NCI-H2196 (cell line): Measurements from ENCODE around the gene ACTG2.

Experiments
- DNase-seq: peaks from one replicate; lab custom pipeline; 2025; ENCODE audit not compliant: unreplicated experiment; lab: John Stamatoyannopoulos, UW

The ACTG2 gene

DNA sequence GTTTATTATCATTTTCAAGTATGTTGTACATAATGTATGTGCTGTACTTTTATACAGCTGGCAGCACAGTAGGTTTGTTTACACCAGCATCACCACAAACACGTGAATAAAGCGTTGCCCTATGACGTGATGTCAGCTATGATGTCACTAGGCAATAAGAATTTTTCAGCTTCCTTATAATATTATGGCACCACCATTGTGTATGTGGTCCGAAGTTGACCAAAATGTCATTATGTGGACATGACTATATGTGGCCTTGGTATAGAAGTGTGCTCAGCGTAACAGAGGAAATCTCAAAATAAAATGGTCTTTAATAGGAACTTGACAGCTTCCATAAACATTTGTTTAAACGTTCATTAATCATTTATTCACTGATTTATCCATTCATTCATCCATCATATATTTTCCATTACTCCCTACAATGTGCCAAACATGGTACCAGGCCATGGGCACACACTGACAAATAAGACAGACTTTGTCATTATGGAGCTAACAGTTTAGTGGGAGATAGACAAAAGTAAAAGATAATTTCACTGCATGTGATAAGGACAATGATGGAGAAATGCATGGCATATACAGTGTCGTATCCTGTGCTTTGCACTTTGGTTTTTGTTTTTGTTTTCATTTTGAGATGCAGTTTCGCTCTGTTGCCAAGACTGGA is 18.9 kb downstream of the ACTG2 start:
- no peak for DNase-seq

DNA sequence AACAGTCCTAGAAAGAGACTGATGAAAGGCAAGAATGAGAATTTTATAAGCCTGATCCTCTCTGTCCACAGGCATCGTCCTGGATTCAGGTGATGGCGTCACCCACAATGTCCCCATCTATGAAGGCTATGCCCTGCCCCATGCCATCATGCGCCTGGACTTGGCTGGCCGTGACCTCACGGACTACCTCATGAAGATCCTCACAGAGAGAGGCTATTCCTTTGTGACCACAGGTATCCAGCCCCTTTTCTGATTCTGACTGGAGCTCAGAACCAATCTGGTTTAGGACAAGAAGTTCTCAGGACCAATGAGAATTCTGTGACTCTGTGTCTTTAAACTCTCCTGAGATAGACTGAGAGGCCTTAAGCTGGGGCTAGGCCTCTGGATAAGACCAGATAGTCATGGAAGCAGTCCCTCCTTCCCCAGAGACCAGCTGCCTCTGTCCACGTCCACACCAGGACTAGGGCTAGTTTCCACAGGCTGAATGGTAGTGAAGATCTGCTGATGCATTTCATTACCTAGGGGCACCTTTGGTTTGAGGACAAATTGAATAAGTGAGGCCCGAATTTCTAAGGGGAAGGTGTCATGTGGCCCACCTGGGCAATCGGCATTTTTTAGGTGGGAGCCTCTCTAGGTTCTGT is 20.7 kb downstream of the ACTG2 start:
- DNase-seq = no peak

DNA sequence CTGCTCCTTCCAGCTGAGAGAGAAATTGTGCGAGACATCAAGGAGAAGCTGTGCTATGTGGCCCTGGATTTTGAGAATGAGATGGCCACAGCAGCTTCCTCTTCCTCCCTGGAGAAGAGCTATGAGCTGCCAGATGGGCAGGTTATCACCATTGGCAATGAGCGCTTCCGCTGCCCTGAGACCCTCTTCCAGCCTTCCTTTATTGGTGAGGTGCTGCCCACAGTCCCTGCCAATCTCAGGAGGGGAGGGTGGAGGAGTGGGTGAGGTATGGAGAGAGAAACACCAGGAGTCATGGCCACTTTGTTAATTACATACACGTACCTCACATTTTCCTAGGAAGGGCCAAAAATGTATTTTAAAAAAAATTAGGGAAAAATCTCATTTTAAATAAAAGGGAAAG is 21.9 kb downstream of the ACTG2 start:
- no peak for DNase-seq

DNA sequence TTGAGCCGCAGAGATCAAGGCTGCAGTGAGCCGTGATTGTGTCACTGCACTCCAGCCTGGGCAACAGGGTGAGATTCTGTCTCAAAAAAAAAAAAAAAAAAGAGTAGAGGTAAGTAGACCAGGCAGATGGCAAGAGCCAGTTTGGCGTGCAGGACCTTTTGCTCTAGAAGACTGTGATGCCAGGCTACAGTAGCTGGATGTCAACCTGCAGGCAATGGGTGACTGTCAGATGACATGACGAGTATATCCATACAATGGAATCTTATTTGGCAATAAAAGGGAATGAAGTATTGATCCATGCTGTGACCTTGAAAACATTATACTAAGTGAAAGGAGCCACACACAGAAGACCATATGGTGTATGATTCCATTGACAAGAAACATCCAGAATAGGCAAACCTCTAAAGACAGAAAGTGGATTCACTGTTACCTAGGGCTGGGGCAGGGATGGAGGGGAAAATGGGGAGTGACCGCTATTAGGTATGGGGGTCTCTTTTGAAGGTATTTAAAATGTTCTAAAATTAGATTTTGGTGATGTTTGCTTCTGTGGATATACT is 22.7 kb downstream of the ACTG2 start:
- DNase-seq = no peak

DNA sequence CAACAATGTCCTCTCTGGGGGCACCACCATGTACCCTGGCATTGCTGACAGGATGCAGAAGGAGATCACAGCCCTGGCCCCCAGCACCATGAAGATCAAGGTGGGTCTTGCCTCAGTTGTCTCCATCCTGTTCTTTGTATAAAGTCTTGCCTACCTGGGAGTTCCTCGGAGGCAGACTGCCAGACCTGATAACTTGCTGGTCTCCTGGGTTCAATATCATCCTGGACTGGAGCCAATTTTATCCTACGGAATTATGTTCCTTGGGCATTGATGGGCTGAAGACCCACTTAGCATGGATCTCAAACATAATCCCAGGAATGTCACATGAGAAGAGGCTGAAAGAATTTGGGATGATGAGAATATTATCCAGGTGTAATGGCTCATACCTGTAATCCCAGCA is 23.9 kb downstream of the ACTG2 start:
- no peak for DNase-seq

DNA sequence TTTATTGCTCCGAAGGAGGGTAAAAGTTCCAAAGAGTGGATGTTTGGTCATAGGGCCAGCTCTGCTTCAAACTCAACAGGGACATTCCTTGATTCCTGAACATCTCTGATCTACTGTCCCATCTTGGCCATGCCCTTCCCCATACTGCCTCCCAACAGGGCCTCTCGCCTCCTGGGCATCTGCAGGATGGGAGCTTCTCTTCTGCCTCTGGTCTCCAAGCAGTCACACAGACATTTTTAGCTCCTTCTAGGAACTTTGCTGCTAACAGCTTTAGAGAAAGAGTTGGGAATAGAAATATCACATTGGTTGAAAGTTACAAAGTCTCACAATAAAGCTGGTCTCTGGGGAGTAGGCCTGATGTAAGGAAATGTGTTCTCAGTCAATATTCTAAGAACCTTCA is 24.5 kb downstream of the ACTG2 start:
- no peak for DNase-seq

DNA sequence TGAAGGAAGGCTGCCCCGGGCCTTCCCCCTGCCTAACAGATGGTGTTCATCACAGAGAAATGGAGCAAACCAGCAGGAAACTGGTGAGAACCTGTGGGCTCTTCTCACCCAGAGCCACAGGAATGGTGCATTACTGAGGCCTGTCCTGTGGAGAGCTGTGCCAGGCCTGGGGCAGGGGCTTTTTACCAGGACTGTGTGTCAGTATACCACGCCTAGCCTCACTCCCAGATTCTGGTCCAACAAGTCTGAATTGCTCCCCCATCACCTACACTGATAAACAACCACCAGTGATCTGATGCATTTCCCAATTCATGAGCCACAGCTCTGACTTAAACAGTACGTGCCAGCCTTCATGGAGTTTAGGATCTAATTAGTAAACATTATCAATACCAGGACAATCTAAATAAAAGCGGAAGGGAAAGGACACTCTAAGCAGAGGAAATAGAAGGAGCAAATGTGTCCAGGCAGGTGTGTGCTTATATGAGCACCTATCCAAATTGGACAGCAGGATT is 24.9 kb downstream of the ACTG2 start:
- DNase-seq = no peak

DNA sequence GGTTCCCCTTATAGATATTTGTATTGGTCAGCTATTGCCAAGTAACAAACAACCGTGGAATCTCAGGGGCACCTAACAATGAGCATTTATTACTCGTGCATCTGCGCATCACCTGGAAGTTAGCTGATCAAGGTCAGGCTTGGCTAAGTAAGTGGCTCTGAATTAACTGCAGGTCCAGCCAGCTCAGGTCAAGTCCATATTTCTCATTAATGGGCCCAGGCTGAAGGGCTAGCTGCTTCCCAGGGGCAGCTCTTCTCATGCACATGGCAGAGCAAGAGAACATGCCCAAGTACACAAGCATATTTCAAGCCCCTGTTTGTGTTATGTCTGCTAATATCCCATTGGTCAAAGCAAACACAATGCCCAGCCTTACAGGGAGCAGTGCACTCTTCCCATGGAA is 26.0 kb downstream of the ACTG2 start:
- DNase-seq = no peak

DNA sequence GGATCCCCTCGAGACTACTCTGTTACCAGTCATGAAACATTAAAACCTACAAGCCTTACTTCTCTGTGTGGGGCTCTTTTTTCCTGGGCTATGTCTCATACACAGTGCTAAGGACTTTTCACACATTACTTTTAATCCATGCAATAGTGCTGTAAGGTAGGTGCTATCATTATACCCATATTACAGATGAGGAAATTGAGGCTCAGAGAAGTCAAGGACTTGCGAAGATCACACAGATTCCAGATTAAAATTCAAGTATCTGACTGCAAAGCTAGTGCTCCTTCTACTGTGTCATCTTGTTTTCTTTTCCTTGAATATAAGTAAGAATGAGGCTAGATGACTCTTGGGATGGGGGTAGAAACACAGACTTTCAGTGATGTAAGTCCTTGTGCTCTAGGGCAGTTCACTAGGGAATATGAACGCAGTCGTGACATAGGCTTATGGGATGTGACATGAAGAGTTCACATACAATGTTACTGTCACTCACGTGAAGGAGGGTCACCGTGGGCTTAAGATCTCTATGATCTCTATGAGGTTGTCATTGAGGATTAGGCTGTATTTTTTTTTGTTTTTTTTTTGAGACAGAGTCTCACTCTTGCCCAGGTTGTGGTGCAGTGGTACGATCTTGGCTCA is 26.9 kb downstream of the ACTG2 start:
- DNase-seq = no peak

DNA sequence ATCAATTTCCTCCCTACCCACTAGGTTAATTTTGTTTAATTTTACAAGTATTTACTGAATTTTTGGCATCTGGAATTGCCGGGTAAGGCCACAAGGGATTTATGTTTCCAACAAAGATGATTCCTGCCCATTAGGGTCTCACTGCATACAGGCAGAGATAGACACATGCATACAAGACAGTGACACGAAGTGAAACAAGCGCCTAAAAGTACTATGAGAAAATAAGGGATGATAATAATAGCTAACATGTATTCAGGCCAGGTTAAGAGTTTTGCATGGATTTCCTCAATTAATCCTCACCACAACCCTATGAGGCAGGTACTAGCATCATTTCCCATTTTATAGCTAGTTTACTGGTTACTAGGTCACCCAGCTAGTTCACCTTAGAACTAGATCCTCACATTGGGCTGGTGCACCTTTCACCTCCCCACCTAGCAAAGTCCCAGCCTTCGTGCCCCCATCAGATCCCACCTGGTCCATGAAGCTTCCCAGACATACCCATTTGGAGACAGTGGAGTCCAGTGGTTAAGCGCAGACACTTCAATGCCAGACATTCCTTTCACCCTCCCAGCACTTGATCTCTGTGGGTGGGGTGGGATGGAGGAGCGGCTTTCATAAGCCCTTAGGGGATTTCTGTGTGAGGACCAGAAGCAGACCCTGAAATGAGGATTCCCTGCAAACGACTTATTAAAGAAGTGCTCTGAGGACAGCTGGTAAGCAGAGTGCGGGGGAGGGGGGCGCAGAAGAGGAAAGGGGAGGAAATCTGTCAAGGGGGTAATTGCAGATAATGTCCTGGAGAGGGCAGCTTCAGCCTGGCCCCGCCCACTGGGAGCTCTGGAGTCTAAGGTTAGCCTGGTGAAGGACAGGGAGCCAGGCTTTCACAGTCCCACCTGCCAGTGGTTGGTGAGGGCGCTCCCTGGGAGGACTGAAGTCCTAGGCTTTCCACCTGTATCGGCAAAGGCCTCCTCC is 28.1 kb downstream of the ACTG2 start:
- DNase-seq = no peak

DNA sequence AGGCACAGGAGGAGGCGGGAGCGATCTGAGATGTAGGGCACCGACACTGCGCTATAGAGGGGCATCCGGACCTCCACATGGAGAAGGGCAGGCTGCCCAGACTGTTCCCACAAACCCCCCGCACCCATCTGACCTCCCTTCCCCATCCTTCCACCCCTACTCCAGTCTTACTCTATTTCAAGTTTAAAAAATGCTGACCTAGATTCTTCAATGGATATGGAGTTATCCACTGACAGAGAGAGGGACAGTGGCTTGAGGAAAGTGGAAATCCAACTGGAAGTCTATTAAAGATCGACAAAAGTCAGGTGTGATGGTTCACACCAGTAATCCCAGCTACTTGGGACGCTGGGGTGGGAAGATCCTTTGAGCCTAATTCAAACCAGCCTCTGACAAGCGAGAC is 28.8 kb downstream of the ACTG2 start:
- DNase-seq = no peak

DNA sequence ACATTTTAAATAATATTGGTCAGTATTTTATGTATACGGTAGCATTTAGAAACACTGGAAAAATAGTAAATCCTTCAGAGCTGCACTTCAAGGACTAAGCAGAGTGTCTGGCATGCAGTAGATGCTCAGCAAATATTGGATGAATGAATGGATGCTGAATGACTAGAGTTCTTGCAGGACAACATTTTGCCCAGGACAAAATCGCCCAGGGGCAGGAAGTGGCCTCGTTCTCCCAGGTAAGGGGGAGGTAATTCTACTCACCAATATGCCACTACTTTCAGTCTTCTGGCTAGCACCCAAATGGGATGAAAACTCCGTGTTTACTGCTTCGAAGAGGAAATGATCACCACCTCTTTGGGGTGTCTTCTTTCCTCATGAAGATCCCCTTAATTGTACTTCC is 29.9 kb downstream of the ACTG2 start:
- no peak for DNase-seq

DNA sequence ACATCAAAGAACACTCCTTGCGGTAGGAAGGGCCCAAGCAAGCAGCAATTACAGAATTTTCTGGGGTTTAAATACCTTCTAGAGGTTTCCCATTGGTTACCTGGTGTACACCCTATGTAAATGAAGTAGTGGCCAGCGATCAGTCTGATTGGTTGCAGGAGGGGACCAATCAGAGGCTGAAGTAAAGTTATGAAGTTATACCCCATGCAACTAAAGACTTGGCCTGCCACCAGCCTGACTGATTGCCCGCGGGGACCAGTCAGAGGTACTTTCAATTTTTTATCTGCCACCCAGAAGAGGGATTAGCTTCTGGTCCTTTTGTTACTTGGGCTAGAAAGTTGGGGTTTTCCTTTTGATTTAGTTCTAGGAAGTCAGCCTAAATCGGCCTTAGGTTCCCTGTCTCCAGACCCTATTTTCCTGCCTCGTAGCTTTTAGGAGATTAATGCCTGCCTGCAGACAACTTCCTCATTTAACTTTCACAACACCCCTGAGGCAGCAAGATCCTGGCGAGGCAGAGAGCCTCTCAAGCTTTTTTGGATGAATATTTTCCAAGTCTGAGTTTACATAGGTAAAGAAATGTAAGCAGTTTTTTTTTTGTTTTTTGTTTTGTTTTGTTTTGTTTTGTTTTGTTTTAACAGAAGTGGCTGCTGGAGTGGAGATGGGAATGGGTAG is 32.4 kb downstream of the ACTG2 start:
- no peak for DNase-seq

DNA sequence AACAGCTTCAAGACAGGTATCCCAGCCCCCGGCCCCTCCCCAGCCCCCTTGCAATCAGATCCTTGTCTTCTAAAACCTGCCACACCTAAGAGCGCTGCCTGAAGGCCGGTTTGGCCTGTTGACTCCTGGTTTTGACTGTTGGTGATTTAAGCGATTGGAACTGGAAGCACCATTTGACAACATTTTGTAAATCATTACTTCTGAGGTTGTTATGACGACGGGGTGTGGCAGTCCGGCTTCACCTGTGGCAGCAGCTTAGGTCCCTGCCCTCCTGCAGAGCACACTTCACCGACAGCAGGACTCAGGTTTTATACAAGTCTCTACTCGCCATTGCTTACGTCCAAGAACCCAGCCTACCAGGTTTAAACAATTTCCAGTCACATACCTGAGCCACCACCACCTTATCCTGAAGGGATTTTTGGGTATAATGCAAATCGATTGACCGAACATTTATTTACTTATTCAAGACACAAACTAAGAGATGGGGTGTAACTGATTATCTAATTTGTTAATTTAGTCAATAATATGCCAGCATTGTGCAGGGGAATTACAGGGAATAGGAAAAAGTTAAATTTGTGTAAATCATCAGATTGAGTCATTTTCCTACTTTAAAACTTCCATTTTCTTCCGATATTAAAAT is 33.2 kb downstream of the ACTG2 start:
- no peak for DNase-seq

DNA sequence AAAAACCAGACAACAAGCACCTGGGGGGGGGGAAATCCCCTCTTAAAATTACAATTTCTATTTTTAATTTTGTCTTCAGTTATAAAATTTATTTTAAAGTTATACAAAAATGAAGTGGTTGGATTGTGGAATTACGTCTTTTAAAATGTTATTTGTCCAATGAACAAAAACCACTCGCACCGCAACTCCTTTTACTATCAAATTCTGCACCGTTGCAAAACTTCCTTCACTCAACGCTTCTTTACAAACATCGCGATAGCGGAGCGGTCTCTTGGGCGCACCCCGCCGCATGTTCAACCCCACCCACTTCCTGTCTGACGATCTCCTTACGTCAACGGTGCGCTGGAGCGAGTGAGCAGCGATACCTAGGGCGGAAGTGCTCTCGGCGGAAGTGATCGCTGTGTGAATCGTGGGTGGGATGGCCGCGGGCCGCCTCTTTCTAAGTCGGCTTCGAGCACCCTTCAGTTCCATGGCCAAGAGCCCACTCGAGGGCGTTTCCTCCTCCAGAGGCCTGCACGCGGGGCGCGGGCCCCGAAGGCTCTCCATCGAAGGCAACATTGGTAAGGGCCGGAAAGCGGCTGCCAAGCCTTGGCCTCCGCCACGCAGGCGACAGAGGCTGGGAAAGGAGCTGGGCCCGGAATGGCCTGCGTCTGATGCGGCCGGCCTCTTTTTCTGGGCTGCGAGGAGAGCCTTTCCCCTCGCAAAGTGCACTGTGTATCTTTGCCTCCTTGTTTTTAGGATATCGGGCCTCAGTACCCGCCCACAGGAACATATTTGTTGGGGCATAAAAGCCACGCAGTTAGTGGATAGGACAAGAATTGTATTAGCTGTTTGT is 33.9 kb downstream of the ACTG2 start, which contains the start of gene DGUOK:
TSS of gene DGUOK (plus strand) at position 388 of the 835 bp plus-strand sequence. CDS start at position 419, 31 bp downstream.
- DNase-seq = peak; percentile 91

DNA sequence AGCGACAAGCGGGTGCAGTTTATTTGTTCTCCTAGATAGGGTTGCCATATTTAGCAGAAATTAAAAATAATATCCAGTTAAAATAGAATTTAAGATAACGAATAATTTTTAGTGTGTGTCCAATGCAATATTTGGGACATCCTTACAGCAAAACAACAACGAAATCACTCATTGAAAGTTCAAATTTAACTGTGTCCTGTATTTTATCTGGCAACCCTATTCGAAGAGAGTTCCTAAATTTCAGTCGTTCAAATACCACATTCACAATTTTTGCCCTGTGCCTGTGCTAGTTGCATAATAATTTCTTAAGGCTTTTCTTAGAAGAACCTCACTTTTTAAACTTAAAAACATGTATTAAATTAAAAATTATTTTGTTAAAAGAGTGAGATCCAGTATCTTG is 34.5 kb downstream of the ACTG2 start:
- no peak for DNase-seq

DNA sequence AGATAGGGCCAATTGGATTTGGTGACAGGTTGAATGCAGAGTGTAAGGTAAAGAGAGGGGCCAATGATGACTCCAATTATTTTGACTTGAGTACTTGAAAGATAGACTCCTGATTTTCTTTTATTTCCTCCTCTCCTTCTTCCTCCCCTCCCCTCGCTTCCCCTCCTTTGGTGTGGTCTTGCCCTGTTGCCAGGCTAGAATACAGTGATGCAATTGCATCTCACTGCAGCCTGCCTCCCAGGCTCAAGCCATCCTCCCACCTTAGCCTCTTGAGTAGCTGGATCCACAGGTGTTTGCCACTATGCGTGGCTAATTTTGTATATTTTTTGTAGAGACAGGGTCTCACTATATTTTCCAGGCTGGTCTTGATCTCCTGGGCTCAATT is 36.1 kb downstream of the ACTG2 start:
- DNase-seq = no peak

DNA sequence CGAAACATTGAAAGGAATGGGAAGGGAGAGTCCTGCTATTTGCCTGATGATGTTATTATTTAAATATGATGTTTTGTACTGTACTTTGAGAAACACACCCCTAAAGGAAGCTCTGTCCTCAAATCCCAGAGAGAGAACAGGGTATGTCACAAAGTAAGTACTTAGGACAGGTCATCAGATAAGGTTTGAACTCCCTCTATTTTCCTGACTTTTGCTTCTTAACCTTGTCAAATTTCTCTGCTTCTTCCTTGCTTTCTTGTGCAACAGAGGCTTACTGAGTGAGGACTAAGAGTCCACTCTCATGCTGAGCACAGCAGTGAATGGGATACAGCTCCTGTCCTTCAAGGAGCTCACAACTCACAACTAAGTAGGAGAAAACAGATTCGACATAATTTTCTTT is 37.6 kb downstream of the ACTG2 start:
- no peak for DNase-seq
